ENCODE data around the gene TBCC. TPM values are rescaled to one million over a fixed set of nuclear protein-coding genes. Genes with fewer than 3 reads are reported as not detected.

Gene TBCC
- total and polyA plus RNA-seq, 2 of the 13 experiments (the other 11 are each of a cell fraction or from before 2014, with no cell fraction given), result 14.8 to 36.1 TPM

GRCh38 chr6:42783177-42783875 lies 37.4 kb upstream of the TBCC start (continued):
- 0 out of 2 replicates have a peak, but pooled peaks have one; percentile 5 for TF ChIP-seq LRRFIP1 (CRISPR knock-in tag; conservative IDR thresholded peaks at IDR 0.05)
- no peak for TF ChIP-seq ZBTB21 (CRISPR knock-in tag; IDR thresholded peaks at IDR 0.05)
- TF ChIP-seq U2AF2 (IDR thresholded peaks at IDR 0.05; ENCODE audit: low read depth, low read length), result 0 out of 2 replicates have a peak, but pooled peaks have one; percentile 20
- peak; percentile 69 for TF ChIP-seq TBX2 (CRISPR knock-in tag; IDR thresholded peaks at IDR 0.05; ENCODE audit: borderline replicate concordance)
- peak; percentile 93 for TF ChIP-seq ZNF230 (CRISPR knock-in tag; IDR thresholded peaks at IDR 0.05)
- 0 out of 2 replicates have a peak, but pooled peaks have one; percentile 27 for TF ChIP-seq ZNF124 (CRISPR knock-in tag; IDR thresholded peaks at IDR 0.05)
- TF ChIP-seq NFIB (CRISPR knock-in tag; IDR thresholded peaks at IDR 0.05; ENCODE audit: borderline replicate concordance), result no peak
- peak; percentile 59; the same call in 1 of the 2 replicates for TF ChIP-seq SP4 (CRISPR knock-in tag; IDR thresholded peaks at IDR 0.05)
- peak; percentile 15 for TF ChIP-seq SKI (IDR thresholded peaks at IDR 0.05; ENCODE audit: partially characterized antibody)
- peak; percentile 70; the same call in 1 of the 2 replicates for TF ChIP-seq ISX (CRISPR knock-in tag; conservative IDR thresholded peaks at IDR 0.05)
- TF ChIP-seq RBM22 (optimal IDR thresholded peaks at IDR 0.05; ENCODE audit: low read length), result peak; percentile 93
- 0 out of 2 replicates have a peak, but pooled peaks have one; percentile 7 for TF ChIP-seq ZNF7 (CRISPR knock-in tag; IDR thresholded peaks at IDR 0.05)
- TF ChIP-seq THAP7 (CRISPR knock-in tag; IDR thresholded peaks at IDR 0.05), result peak; percentile 83
- peak; percentile 97 for TF ChIP-seq YEATS4 (CRISPR knock-in tag; IDR thresholded peaks at IDR 0.05; ENCODE audit: borderline replicate concordance)
- 0 out of 2 replicates have a peak, but pooled peaks have one; percentile 54 for TF ChIP-seq ZNF878 (CRISPR knock-in tag; IDR thresholded peaks at IDR 0.05)
- 0 out of 2 replicates have a peak, but pooled peaks have one; percentile 45 for TF ChIP-seq MTF1 (CRISPR knock-in tag; IDR thresholded peaks at IDR 0.05)
- TF ChIP-seq AHDC1 (CRISPR knock-in tag; IDR thresholded peaks at IDR 0.05; ENCODE audit: borderline replicate concordance), result 0 out of 2 replicates have a peak, but pooled peaks have one; percentile 23
- peak; percentile 66; the same call in 1 of the 2 replicates for TF ChIP-seq CCDC6 (CRISPR knock-in tag; IDR thresholded peaks at IDR 0.05)
- peak; percentile 78 for TF ChIP-seq E2F5 (CRISPR knock-in tag; conservative IDR thresholded peaks at IDR 0.05)
